H7 (cell line): ENCODE results near the gene ACSL1. TPM values are rescaled to one million over a fixed set of nuclear protein-coding genes. Genes with fewer than 3 reads are reported as not detected.

Experiments used
- DNase-seq: peaks from one replicate; pipeline ENCODE4 v3.0.0; 2012
- H3K27me3 ChIP-seq: 2 replicates; pipeline ENCODE4 v1.6.0; 2011; ENCODE audit warnings: mild to moderate bottlenecking, low read length; ENCODE audit not compliant: control insufficient read depth, insufficient read depth
- H3K36me3 ChIP-seq: replicated peaks from 2 replicates; pipeline ENCODE4 v1.5.1; 2011; ENCODE audit warnings: low read length; ENCODE audit not compliant: control insufficient read depth, insufficient read depth
- H3K4me3 ChIP-seq: 2 replicates; pipeline ENCODE4 v1.5.1; 2011; ENCODE audit warnings: low read depth, mild to moderate bottlenecking, control low read depth, low read length, moderate library complexity; ENCODE audit not compliant: insufficient read depth
- total RNA-seq: library from RNA; depleted of rRNA; stranded (reverse); fragments of >200 nt; shearing (Covaris generic); gene quantifications from 2 replicates; pipeline ENCODE4 v1.2.3, GENCODE V29; 2014

The ACSL1 gene
- total RNA-seq, 1 experiment from 2014 or later = 3.5 TPM

GRCh38 chr4:184825141-184825895 is 450 bp downstream of the ACSL1 start:
- H3K4me3 ChIP-seq = peak overlapping the region; percentile 38
- DNase-seq = peak; percentile 83
- no peaks in the 10 kb centered on the region for H3K36me3 ChIP-seq
- peaks cover 43% of the 10 kb centered on the region for H3K27me3 ChIP-seq

GRCh38 chr4:184824776-184825084 is 1.0 kb downstream of the ACSL1 start:
- peak overlapping the region; percentile 38 for H3K4me3 ChIP-seq
- no peaks in the 10 kb centered on the region for H3K36me3 ChIP-seq
- no peak for DNase-seq
- peaks cover 43% of the 10 kb centered on the region for H3K27me3 ChIP-seq

- H3K4me3 ChIP-seq = no peak overlapping the region
- H3K27me3 ChIP-seq = peaks cover 43% of the 10 kb centered on the region
- no peak for DNase-seq
- no peaks in the 10 kb centered on the region for H3K36me3 ChIP-seq
Measured at GRCh38 chr4:184824081-184824775, 1.5 kb downstream of the ACSL1 start.

GRCh38 chr4:184823014-184823413 is 2.8 kb downstream of the ACSL1 start:
- peaks cover 43% of the 10 kb centered on the region for H3K27me3 ChIP-seq
- no peak overlapping the region for H3K4me3 ChIP-seq
- H3K36me3 ChIP-seq = no peaks in the 10 kb centered on the region
- no peak for DNase-seq

DNA sequence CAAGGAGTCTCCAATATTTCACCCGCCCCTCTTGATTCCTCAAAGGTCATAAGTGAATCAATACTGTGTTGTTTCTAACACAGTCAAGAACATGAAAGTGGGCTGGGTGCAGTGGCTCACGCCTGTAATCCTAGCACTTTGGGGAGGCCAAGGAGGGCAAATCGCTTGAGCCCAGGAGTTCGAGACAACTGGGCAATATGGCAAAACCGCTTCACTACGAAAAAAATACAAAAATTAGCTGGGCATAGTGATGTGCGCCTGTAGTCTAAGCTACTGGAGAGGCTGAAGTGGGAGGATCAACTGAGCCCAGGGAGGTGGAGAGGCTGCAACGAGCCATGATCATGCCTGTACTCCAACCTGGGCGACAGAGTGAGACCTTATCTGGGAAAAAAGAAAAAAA is 3.4 kb downstream of the ACSL1 start:
- Histone ChIP-seq H3K4me3 (no peak overlapping the region), H3K27me3 (peaks cover 41% of the 10 kb centered on the region), H3K36me3 (no peaks in the 10 kb centered on the region)
- DNase-seq = no peak

DNA sequence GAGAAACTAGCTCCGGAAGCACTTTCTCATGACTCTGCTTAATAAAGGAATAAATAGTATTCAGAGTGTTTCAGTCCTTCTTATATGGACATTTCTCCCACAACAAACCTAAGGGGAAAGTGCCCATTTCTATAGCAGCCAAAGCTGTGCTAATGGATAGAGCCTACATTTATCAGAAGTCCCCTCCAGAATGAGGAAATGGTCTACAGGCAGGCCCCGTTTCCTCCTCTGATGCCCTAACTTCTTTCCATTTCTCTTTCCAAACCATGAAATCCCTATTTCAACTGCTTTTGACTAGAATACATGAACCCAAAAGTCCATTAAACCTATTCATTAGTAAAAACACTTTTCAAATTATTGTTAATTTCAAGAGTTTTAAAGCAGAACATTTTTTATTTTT is 4.5 kb downstream of the ACSL1 start:
- peaks cover 30% of the 10 kb centered on the region for H3K27me3 ChIP-seq
- DNase-seq = no peak
- no peak overlapping the region for H3K4me3 ChIP-seq
- H3K36me3 ChIP-seq = no peaks in the 10 kb centered on the region

DNA sequence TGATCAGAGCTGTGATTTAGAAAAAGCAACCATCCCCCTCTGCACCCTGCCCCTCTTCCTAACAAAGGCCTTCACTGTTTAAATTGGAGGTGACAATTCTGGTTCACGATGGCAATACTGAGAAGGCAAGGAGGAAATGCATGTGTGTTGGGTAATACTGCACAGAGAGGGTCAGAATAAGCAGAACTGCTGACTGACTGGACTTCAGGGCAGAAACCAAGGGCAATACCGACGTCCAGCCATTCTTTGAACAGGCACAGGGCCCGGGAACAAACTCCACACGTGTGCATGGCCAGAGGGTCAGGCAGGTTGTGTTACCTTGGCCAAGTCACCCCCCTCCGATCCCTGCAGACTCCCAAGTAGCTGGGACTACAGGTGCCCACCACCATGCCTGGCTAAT is 6.0 kb downstream of the ACSL1 start:
- no peak for DNase-seq
- Histone ChIP-seq H3K27me3 (peaks cover 19% of the 10 kb centered on the region), H3K36me3 (no peaks in the 10 kb centered on the region), H3K4me3 (no peak overlapping the region)

DNA sequence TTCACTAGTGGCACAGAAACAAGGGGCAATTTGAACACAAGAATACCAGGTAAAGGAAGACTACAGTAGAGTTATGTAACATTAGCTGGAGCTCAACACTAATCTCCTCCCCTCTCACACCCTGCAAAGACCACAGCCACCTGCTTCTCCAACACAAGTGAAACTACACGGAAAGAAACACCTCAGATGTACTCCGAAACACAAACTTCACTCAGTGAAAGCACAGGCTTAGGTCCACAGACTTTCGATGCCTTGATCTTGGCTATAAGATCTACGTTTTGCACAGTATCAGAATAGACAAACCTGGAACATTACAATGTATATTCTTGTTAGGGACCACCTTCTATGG is 7.6 kb downstream of the ACSL1 start:
- no peak for DNase-seq
- H3K27me3 ChIP-seq = peaks cover 4% of the 10 kb centered on the region; the same call in 1 of the 2 replicates
- no peaks in the 10 kb centered on the region for H3K36me3 ChIP-seq
- H3K4me3 ChIP-seq = no peak overlapping the region

- H3K4me3 ChIP-seq = no peak overlapping the region
- no peaks in the 10 kb centered on the region for H3K27me3 ChIP-seq
- no peak for DNase-seq
- H3K36me3 ChIP-seq = no peaks in the 10 kb centered on the region
Measured at GRCh38 chr4:184817494-184818215, 8.1 kb downstream of the ACSL1 start.

- DNase-seq = no peak
- Histone ChIP-seq H3K4me3 (no peak overlapping the region), H3K27me3 (no peaks in the 10 kb centered on the region), H3K36me3 (no peaks in the 10 kb centered on the region)
Measured at GRCh38 chr4:184816962-184817361, 8.8 kb downstream of the ACSL1 start.

- Histone ChIP-seq H3K4me3 (no peak overlapping the region), H3K36me3 (no peaks in the 10 kb centered on the region), H3K27me3 (no peaks in the 10 kb centered on the region)
- DNase-seq = peak; percentile 55
Measured at GRCh38 chr4:184815046-184815877, 10.5 kb downstream of the ACSL1 start.

- Histone ChIP-seq H3K4me3 (no peak overlapping the region), H3K27me3 (no peaks in the 10 kb centered on the region)
Measured at GRCh38 chr4:184814686-184815045, 11.1 kb downstream of the ACSL1 start.

DNA sequence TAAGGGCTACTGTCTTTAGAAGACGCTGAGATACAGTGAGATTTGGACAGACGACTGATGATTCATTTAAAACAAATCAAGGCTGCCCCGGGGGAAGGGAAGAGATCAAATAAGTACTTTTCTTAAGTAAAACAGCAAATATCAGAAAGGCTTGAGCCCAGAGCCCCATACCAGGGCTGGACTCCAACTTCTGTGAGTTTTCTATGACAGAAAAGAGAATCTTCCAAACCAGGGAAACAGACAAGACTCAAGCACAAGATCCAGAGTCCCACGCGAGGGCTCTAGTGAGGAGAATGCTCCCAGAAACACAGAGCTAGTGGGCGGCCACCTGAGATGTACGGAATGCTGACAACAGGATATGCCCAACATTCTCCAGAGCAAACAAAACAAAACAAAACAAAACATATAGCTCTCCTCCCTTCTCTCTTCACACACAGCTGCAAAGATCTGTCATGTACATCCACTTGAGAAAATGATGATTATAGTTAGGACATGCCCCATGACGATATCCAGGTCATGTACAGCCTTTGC is 13.1 kb downstream of the ACSL1 start:
- H3K27me3 ChIP-seq = no peaks in the 10 kb centered on the region
- no peak overlapping the region for H3K4me3 ChIP-seq
- no peaks in the 10 kb centered on the region for H3K36me3 ChIP-seq
- no peak for DNase-seq

More at GRCh38 chr4:184814686-184815045, 11.1 kb downstream of the ACSL1 start:
- no peak for DNase-seq
- no peaks in the 10 kb centered on the region for H3K36me3 ChIP-seq

GRCh38 chr4:184812199-184812542 is 13.6 kb downstream of the ACSL1 start:
- Histone ChIP-seq H3K36me3 (no peaks in the 10 kb centered on the region), H3K27me3 (no peaks in the 10 kb centered on the region), H3K4me3 (no peak overlapping the region)
- no peak for DNase-seq
